ENCODE results near the gene PNMA6F. TPM values are rescaled to one million over a fixed set of nuclear protein-coding genes. Genes with fewer than 3 reads are reported as not detected.

PNMA6F gene
- not detected for total RNA-seq

DNA sequence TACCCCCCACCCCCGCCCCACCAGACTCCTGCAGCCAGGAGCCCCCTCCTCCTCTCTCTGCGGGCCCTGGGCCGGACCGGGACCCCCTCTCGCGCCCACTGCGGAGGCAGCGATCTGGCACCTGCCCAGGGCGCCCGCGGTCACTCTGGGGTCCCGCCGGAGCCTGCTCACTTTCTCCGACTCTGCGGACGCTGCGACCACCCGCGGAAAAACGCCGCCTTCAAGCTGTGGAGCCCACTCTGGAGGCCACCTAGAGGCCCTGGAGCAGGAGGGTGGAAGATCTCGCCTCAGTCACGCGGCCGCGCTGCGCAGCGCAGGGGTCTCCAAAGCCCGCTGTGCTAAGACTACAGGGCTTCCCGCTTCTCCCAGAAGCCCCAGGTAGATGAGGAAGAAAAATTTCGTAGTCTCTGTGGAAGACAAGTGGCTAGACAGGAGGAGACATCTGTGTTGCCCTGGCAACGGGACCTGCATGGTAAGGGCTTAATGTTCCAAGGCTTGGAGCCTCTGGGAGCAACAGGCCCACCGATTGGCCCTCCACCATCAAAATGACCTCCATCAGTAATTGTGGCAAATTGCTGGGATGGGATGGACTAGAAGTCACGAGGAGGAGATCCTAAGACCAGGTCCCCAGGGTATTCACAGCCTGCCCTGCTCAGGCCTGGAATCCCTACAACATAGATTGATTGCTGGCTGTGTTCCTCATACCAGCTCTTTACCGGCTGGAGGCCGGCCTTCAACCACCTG, at the start of gene PNMA6F:
Gene PNMA6F (minus strand): TSS at position 387 of the 744 bp plus-strand sequence. CDS start 1,093 bp downstream, outside the sequence.
- peaks cover 7% of the 10 kb centered on the region for H3K27me3 Mint-ChIP-seq (ENCODE audit: low read depth)
- ATAC-seq (no peak), DNase-seq (no peak)
- H3K4me1 Mint-ChIP-seq (ENCODE audit: low read depth): peaks cover 7% of the 10 kb centered on the region
- no peaks in the 10 kb centered on the region for H3K9me3 Mint-ChIP-seq
- H3K36me3 Mint-ChIP-seq (ENCODE audit: insufficient read depth): no peaks in the 10 kb centered on the region
- no peak within 1 kb of the TSS for H3K4me3 Mint-ChIP-seq

DNA sequence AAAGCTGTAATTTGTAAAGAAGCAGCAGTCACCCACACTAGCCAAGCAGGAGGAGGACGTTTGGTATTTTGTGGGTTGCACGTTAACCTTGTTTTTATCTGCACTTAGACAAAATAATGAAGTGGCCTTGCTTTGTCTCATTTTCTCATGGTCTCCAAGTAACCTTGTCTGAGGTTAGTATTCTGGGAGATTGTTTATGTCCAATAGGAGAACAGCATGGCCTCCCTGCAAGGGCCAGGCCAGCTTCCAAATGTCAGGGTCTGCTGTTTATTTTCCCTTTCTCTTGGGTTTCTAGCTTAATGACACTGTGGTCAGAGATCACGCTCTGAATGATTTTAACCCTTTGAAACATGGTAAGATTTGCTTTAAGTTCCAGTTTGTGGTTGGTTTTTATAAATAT, 49.7 kb upstream of the PNMA6F start:
- H3K4me1 Mint-ChIP-seq (ENCODE audit: low read depth): peaks cover 2% of the 10 kb centered on the region
- no peak for ATAC-seq

GRCh38 chrX:153370293-153371055, 48.9 kb upstream of the PNMA6F start:
- DNase-seq (no peak), ATAC-seq (no peak)
- Mint-ChIP-seq H3K36me3 (ENCODE audit: insufficient read depth) (no peaks in the 10 kb centered on the region), H3K9me3 (no peaks in the 10 kb centered on the region), H3K4me1 (ENCODE audit: low read depth) (peaks cover 2% of the 10 kb centered on the region), H3K27me3 (ENCODE audit: low read depth) (peaks cover 3% of the 10 kb centered on the region), H3K4me3 (no peak overlapping the region)

More for the DNA sequence above, 49.7 kb upstream of the PNMA6F start:
- no peak overlapping the region for H3K4me3 Mint-ChIP-seq
- no peaks in the 10 kb centered on the region for H3K9me3 Mint-ChIP-seq
- peaks cover 3% of the 10 kb centered on the region for H3K27me3 Mint-ChIP-seq (ENCODE audit: low read depth)
- no peak for DNase-seq
- no peaks in the 10 kb centered on the region for H3K36me3 Mint-ChIP-seq (ENCODE audit: insufficient read depth)

DNA sequence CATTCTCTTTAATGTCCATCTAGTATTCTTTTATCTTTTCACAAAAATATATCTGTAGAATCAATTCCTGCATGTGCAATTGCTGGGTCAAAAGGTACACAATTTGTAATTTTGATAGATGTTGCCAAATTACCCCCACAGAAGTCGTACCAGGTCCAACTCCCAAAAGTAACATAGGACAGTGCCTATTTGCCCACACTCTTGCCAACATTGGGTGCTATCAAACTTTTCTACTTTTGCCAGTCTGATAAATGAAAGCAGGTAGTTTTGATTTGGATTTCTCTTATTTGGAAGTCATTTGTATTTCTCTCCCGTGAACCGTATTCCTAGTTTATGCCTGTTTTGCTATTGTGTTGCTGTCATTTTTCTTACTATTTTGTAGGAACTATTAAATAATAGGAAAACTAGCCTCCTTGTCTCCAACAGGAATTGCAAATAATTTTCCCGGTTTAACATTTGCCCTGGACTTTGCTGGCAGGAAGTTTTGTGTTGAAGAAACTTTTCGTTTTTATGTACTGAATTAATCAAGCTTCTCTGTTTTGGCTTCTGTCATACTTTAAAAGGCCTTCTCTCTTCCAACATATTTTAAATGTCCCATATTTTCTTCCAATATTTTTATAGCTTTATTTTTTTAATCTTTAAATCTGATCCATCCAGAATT, 45.4 kb upstream of the PNMA6F start:
- DNase-seq (no peak), ATAC-seq (no peak)
- peaks cover 2% of the 10 kb centered on the region for H3K4me1 Mint-ChIP-seq (ENCODE audit: low read depth)
- H3K36me3 Mint-ChIP-seq (ENCODE audit: insufficient read depth): no peaks in the 10 kb centered on the region
- H3K9me3 Mint-ChIP-seq: no peaks in the 10 kb centered on the region
- H3K27me3 Mint-ChIP-seq (ENCODE audit: low read depth): peaks cover 3% of the 10 kb centered on the region
- H3K4me3 Mint-ChIP-seq: no peak overlapping the region

GRCh38 chrX:153366119-153366518, 44.6 kb upstream of the PNMA6F start:
- no peaks in the 10 kb centered on the region for H3K27me3 Mint-ChIP-seq (ENCODE audit: low read depth)
- no peak overlapping the region for H3K4me3 Mint-ChIP-seq
- no peaks in the 10 kb centered on the region for H3K9me3 Mint-ChIP-seq
- no peak for DNase-seq
- ATAC-seq: no peak
- H3K4me1 Mint-ChIP-seq (ENCODE audit: low read depth): peaks cover 2% of the 10 kb centered on the region
- H3K36me3 Mint-ChIP-seq (ENCODE audit: insufficient read depth): no peaks in the 10 kb centered on the region

- no peak overlapping the region for H3K4me3 Mint-ChIP-seq
- ATAC-seq (no peak), DNase-seq (no peak)
- H3K4me1 Mint-ChIP-seq (ENCODE audit: low read depth): peaks cover 2% of the 10 kb centered on the region
- no peaks in the 10 kb centered on the region for H3K27me3 Mint-ChIP-seq (ENCODE audit: low read depth)
- H3K36me3 Mint-ChIP-seq (ENCODE audit: insufficient read depth): no peaks in the 10 kb centered on the region
- H3K9me3 Mint-ChIP-seq: no peaks in the 10 kb centered on the region
These were observed 44.1 kb upstream of the PNMA6F start for GRCh38 chrX:153365670-153366069.

DNA sequence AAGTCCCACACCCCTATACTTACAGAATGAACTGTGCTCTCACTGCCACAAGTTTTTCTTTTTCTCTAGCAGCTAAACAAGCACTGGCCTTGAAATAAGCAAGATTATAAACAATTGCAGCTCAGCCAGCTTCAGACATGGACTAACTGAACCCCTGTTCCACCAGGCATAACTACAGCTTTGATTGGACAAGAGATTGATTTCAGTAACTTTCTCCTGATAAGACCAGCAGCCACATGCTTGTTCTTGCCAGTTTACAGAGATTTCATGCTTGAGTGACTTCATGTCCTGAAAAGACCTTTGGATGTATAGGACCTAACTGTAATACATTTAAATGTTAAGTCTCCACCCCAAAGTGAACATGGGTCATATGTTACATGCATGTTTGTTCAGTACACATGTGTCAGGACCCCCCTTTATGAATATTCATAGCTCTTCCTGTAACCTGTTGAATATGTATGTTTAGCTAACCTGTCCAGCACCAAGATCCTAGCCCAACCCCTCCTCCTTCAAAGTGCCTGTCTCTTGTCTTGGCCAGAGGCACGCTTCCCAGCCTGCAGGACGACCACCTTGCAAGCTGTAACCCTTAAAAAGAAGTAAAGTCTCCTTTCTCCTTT, 40.3 kb upstream of the PNMA6F start:
- H3K36me3 Mint-ChIP-seq (ENCODE audit: insufficient read depth): no peaks in the 10 kb centered on the region
- no peaks in the 10 kb centered on the region for H3K27me3 Mint-ChIP-seq (ENCODE audit: low read depth)
- H3K4me3 Mint-ChIP-seq: no peak overlapping the region
- no peaks in the 10 kb centered on the region for H3K4me1 Mint-ChIP-seq (ENCODE audit: low read depth)
- ATAC-seq (no peak), DNase-seq (no peak)
- H3K9me3 Mint-ChIP-seq: no peaks in the 10 kb centered on the region

DNA sequence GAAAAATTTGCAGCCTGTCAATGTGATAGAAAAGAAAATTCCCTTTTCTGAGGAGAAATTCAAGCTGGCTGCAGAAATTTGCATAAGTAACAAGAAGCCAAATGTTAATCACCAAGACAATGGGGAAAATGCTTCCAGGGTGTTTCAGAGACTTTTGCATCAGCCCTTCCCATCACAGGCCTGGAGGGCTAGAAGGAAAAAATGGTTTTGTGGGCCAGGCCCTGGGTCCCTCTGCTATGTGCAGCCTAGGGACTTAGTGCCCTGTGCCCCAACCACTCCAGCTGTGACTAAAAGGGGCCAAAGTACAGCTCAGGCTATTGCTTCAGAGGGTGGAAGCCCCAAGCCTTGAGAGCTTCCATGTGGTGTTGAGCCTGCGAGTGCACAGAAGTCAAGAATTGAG, 36.3 kb upstream of the PNMA6F start:
- DNase-seq (no peak), ATAC-seq (no peak)
- Mint-ChIP-seq H3K9me3 (no peaks in the 10 kb centered on the region), H3K4me3 (no peak overlapping the region), H3K4me1 (ENCODE audit: low read depth) (no peaks in the 10 kb centered on the region), H3K36me3 (ENCODE audit: insufficient read depth) (no peaks in the 10 kb centered on the region), H3K27me3 (ENCODE audit: low read depth) (no peaks in the 10 kb centered on the region)

DNA sequence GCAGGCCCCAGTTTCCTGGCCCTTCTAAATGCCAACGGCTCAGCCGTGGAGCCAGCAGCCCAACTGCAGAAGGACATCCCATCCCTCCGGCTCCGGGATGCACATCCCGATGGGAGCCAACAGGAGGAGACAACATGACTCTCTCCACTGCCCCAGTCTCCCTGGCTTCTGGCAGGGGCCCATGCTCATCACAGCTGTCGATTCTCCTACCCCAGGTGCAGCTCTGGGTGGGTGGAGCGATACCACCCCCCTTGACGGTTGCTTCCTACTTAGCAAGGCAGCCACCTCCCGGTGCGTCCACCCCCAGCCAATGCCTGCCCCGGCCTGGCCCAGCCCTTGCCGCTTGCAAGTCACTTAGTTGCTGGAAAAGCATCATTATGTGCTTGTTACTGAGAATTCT, 31.8 kb upstream of the PNMA6F start:
- Mint-ChIP-seq H3K4me1 (ENCODE audit: low read depth) (no peaks in the 10 kb centered on the region), H3K36me3 (ENCODE audit: insufficient read depth) (peaks cover 10% of the 10 kb centered on the region), H3K9me3 (no peaks in the 10 kb centered on the region), H3K27me3 (ENCODE audit: low read depth) (no peaks in the 10 kb centered on the region), H3K4me3 (no peak overlapping the region)
- DNase-seq (no peak), ATAC-seq (no peak)

- H3K27me3 Mint-ChIP-seq (ENCODE audit: low read depth): no peaks in the 10 kb centered on the region
- no peak for ATAC-seq
- DNase-seq: no peak
- no peak overlapping the region for H3K4me3 Mint-ChIP-seq
- no peaks in the 10 kb centered on the region for H3K4me1 Mint-ChIP-seq (ENCODE audit: low read depth)
- peaks cover 12% of the 10 kb centered on the region for H3K36me3 Mint-ChIP-seq (ENCODE audit: insufficient read depth)
- H3K9me3 Mint-ChIP-seq: no peaks in the 10 kb centered on the region
These were observed 31.3 kb upstream of the PNMA6F start for GRCh38 chrX:153352858-153353257.

- Mint-ChIP-seq H3K36me3 (ENCODE audit: insufficient read depth) (peaks cover 18% of the 10 kb centered on the region), H3K27me3 (ENCODE audit: low read depth) (no peaks in the 10 kb centered on the region), H3K4me1 (ENCODE audit: low read depth) (no peaks in the 10 kb centered on the region), H3K9me3 (no peaks in the 10 kb centered on the region), H3K4me3 (no peak overlapping the region)
- DNase-seq (no peak), ATAC-seq (no peak)
These were observed 30.4 kb upstream of the PNMA6F start for GRCh38 chrX:153351981-153352380.

GRCh38 chrX:153349952-153350351, 28.4 kb upstream of the PNMA6F start:
- ATAC-seq: no peak
- Mint-ChIP-seq H3K9me3 (no peaks in the 10 kb centered on the region), H3K27me3 (ENCODE audit: low read depth) (no peaks in the 10 kb centered on the region), H3K4me1 (ENCODE audit: low read depth) (no peaks in the 10 kb centered on the region), H3K4me3 (no peak overlapping the region), H3K36me3 (ENCODE audit: insufficient read depth) (peaks cover 31% of the 10 kb centered on the region)
- DNase-seq: no peak

- Mint-ChIP-seq H3K4me1 (ENCODE audit: low read depth) (peaks cover 9% of the 10 kb centered on the region), H3K36me3 (ENCODE audit: insufficient read depth) (peaks cover 33% of the 10 kb centered on the region), H3K27me3 (ENCODE audit: low read depth) (no peaks in the 10 kb centered on the region), H3K9me3 (no peaks in the 10 kb centered on the region), H3K4me3 (no peak overlapping the region)
- DNase-seq (no peak), ATAC-seq (no peak)
These were observed 26.9 kb upstream of the PNMA6F start for GRCh38 chrX:153348421-153348820.

DNA sequence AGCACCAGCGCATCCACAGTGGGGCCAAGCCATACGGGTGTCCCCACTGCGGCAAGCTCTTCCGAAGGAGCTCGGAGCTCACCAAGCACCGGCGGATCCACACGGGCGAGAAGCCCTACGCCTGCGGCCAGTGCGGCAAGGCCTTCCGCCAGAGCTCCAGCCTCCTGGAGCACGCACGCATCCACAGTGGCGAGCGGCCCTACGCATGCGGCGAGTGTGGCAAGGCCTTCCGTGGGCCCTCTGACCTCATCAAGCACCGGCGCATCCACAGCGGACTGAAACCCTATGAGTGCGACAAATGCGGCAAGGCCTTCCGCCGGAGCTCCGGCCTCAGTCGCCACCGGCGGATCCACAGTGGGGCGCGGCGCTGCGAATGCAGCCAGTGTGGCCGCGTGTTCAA, 26.0 kb upstream of the PNMA6F start:
- no peak overlapping the region for H3K4me3 Mint-ChIP-seq
- no peaks in the 10 kb centered on the region for H3K27me3 Mint-ChIP-seq (ENCODE audit: low read depth)
- H3K4me1 Mint-ChIP-seq (ENCODE audit: low read depth): peaks cover 18% of the 10 kb centered on the region
- peaks cover 33% of the 10 kb centered on the region for H3K36me3 Mint-ChIP-seq (ENCODE audit: insufficient read depth)
- DNase-seq (no peak), ATAC-seq (no peak)
- H3K9me3 Mint-ChIP-seq: no peaks in the 10 kb centered on the region

Data from activated T-cell treated with anti-CD3 and anti-CD28 coated beads, Interleukin-2, amount 50 U/mL, for 4 hours (primary cell).